ENCODE data around the gene RIPK3.

Gene RIPK3

GRCh38 chr14:24299255-24300191, 40.3 kb downstream of the RIPK3 start, which contains the start of the genes DHRS1 and NOP9:
Gene DHRS1, minus strand, starts transcription at chr14:24299780. Its CDS starts 674 bp downstream, at chr14:24299106.
Gene NOP9, plus strand, starts transcription at chr14:24299850. Its CDS starts 105 bp downstream, at chr14:24299955.
- DNase-seq: peak; percentile 70

DNA sequence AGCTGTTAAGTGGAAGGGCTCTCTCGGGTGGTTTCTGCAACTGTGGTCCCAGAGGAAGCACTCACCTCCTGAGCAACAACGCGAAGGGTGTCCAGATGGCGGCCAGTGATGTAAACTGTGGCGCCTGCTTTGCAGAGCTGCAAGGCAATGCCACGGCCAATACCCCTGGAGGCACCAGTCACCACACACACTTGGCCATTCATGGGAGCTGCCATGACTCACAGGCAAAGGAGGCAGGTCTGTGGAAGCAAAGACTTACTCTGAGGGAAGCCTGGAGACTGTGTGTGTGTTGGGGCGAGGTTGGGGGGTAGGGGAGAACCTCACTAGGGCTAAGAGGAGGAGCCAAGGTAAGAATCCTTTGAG, 40.9 kb downstream of the RIPK3 start:
- no peak for DNase-seq

- no peak for DNase-seq
These were observed 42.4 kb downstream of the RIPK3 start for GRCh38 chr14:24297190-24297964.

DNA sequence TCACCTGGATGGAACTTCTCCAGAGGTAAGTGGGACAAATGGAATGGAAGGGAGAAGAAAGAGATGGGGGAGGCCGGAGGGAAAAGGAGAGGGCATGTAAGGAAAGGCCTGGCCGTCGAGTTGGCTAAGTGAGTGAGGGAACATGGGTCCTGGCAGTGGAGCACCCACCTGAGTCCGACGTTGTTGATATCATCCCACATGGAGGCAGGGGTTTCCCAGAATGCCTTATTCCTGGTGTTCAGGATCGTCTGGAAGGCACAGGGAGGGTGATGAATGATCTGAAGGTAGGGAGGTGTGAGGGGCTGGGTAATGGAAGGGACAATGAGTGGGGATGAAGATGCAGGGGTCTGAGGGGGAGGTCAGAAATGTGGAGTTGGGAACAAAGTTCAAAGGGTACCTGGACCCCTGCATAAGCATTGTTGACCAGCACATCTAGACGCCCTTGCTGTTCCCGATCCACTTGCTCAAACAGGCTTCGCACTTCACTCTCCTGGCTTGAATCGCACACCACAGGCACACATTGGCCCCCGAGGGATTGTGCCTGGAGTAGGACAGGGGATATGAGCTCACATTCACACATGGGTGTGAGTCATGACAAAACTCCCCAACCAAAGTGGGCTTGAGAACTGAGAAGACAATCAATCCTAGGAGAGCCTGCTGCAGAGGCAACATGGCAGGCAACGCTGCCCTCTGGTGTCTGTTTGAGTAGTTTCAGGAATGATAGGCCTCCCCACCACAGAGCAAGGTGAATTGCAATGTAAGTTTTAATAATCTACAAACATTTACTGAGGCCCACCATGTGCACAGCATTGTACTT, 43.2 kb downstream of the RIPK3 start:
- DNase-seq: peak; percentile 75

DNA sequence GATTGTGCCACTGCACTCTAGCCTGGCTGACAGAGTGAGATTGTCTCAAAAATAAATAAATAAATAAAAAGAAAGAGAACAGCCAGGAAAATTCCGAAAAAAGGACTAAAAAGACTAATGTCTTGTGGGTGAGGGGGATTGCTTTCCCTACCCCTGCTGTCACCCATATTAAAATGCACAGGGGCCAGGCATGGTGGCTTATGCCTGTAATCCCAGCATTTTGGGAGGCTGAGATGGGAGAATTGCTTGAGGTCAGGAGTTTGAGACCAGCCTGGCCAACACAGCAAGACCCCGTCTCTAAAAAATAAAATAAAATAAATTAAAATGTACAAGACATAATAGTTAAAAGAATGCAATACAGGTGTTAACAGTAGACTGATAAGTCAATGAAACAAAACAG, 46.3 kb downstream of the RIPK3 start:
- no peak for DNase-seq

GRCh38 chr14:24292118-24292807, 47.5 kb downstream of the RIPK3 start:
- DNase-seq: no peak

DNA sequence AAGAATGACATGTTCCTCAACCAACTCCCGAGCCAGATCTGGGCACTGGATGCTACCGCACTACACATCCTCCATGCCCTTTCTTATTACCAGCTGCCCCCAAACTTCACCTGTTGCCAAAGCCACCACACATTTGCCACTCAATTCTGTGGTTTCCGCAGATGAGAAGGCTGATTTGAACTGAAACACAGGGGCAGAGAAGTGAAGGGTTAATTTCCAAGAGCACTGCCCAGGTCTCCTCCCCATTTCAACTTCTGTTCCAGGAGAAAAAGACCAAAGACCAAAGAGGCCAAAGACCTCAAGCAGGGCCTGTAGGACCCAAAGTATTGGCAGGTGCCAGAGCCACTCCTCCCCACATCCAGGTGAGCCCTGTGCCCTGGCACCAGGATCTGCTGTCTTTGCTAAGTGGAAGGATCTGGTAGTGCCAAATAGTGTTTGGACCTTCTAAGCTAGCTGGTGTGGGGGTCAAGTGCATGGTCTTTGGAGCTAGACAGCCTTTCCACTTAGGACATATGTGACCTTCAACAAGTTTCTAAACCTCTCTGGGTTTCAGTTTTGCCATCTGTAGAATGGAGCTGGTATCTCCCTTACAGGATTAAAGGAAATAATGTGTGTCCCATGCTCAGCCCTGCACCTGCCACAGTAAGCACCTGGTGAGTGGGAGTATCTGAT, 48.2 kb downstream of the RIPK3 start:
- DNase-seq: no peak

GRCh38 chr14:24290746-24291145, 49.0 kb downstream of the RIPK3 start:
- DNase-seq: no peak

DNA sequence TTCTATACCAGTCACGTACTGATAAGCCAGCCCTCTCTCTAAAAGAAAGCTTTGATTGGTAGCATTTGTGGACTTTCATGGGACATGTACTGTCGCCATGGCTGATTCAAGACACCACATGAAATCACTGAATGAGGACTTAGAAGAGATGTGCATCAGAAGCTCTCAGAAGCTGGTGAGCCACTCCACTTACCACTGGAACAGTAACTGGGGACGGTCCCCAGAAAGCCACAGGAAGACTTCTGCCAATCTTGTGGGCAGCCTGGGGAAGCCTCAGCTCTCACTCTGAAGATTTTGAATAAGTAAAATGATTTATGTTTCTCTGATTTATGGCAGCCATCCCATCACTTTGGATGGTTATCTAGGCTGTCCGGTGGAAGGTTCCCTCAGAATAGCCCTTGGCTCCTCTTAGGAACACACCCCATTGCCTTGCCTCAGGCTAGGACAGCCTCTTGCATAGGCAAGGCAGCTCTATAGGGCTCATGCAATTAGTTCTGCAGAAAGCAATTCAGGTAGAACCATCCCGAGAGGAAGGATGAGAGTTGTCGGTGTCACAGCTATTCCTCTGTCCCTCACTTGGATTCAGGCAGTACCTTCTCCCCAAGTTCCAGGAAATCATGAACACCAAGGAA, 50.0 kb downstream of the RIPK3 start:
- DNase-seq: no peak

DNA sequence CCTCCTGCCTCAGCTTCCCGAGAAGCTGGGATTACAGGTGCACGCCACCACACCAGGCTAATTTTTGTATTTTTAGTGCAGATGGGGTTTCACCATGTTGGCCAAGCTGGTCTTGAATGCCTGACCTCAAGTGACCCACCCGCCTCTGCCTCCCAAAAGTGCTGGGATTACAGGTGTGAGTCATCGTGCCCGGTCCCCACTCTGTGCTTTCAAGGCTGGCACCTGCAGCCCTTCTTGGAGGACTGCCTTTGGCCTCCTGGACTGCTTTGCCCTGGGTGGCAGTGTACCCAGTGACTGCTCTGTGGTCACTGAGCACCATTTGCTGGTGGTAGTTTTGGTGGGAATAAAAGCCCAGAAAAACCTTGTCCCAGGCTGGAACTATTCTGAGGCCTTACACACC, 52.8 kb downstream of the RIPK3 start:
- DNase-seq: no peak
